Naive thymus-derived CD8-positive, alpha-beta T cell (primary cell): ENCODE data around the gene HMHB1. TPM values are rescaled to one million over a fixed set of nuclear protein-coding genes. Genes with fewer than 3 reads are reported as not detected.
A peak's percentile ranks its signal among the peaks of the same experiment; 100 is the strongest.

Source experiments
- ATAC-seq, 2 donors: fragments of 150-1000 bp; cut with Tn5 transposase in 1 of 2; sonication (Bioruptor Pico), chemical (Tn5 transposase) in 1 of 2; 1 replicate in 1 of 2; 2 replicates in 1 of 2; pipeline ENCODE4 v1.10.0; 2021; ENCODE audit warnings: mild to moderate bottlenecking in 2 of 2, moderate library complexity in 2 of 2
- POLR2A ChIA-PET: fragments of 350-600 bp; sonication (Branson Sonifier 250); formaldehyde crosslinking; loops from one replicate; lab custom pipeline; 2021; ENCODE audit warnings: antibody characterized with exemption; lab: Charles Lee
- DNase-seq, 10 donors: peaks; one replicate each; pipeline versions ENCODE4 v3.0.0 to v3.0.0-alpha.2; 2020 to 2022
- H3K27ac Mint-ChIP-seq, 10 donors: one replicate each; pipeline ENCODE4 v1.8.0; 2020 to 2022; ENCODE audit warnings: mild to moderate bottlenecking in 10 of 10, mixed read lengths in 10 of 10, moderate library complexity in 4 of 10, inconsistent platforms in 1 of 10
- H3K27me3 Mint-ChIP-seq, 5 donors: one replicate each; pipeline ENCODE4 v1.8.0; 2021 to 2022; ENCODE audit warnings: mixed read lengths in 5 of 5
- H3K36me3 Mint-ChIP-seq, 3 donors: one replicate each; pipeline ENCODE4 v1.8.0; 2020 to 2022; ENCODE audit warnings: mixed read lengths in 3 of 3, mild to moderate bottlenecking in 2 of 3, inconsistent platforms in 1 of 3
- H3K4me1 Mint-ChIP-seq, 4 donors: one replicate each; pipeline ENCODE4 v1.8.0; 2021 to 2022; ENCODE audit warnings: mixed read lengths in 4 of 4
- H3K4me3 Mint-ChIP-seq, 10 donors: one replicate each; pipeline ENCODE4 v1.8.0; 2020 to 2022; ENCODE audit warnings: mild to moderate bottlenecking in 10 of 10, mixed read lengths in 10 of 10, moderate library complexity in 6 of 10, inconsistent platforms in 1 of 10
- H3K9me3 Mint-ChIP-seq, 9 donors: one replicate each; pipeline ENCODE4 v1.8.0; 2020 to 2022; ENCODE audit warnings: mixed read lengths in 9 of 9, mild to moderate bottlenecking in 3 of 9, inconsistent platforms in 1 of 9, moderate library complexity in 1 of 9
- polyA plus RNA-seq, 3 donors: library from polyadenylated mRNA; unstranded; fragments of 300-500 nt; fragmentation: Illumina TruSeq; gene quantifications; one replicate each; pipeline ENCODE4 v1.2.3, GENCODE V29; 2021
- total RNA-seq, 8 experiments: library from RNA in 2 of 8; stranded (reverse) in 2 of 8; gene quantifications; one replicate each; pipeline ENCODE4 v1.2.3 and lab custom pipeline; 2021 to 2026

HMHB1 gene
- total and polyA plus RNA-seq, 5 experiments from 2014 or later, result not detected

DNA sequence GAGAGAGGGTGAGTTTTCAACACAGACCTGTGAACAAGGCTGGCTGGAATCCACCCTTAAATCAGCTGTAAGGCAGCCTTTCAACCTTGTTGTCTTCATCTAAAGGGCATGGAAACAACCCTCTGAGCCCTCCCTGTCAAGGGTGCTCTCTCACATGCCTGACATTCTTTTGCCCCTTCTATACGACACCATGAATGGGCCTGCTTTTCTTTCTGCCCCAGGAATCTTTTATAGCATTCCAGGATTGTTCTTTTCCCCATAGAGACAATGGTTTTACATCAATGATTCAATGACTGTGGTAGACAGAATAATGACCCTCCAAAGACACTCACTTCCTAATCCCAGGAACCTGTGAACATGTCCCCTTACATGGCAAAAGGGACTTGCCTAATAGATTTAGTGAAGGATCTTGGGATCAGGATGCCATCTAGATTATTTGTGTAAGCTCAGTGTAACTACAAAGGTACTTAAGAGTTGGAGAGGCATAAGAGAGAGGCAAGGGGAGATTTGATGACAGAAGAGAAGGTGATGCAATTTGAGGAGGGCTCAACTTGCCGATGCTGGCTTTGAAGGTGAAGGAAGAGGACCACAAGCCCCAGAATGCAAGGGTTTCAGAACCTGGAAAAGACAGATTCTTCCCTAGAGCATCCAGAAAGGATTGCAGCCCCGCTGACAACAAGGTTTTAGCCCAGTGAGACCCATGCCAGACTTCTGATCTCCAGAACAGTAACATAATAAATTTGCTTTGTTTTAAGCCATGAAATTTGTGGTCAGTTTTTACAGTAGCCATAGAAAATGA is 29.2 kb upstream of the HMHB1 start:
- no peak overlapping the region for H3K27ac Mint-ChIP-seq
- DNase-seq (no peak), ATAC-seq (no peak)
- peaks cover 0 to 2% (median 0%) of the 10 kb centered on the region in 3 donors for H3K36me3 Mint-ChIP-seq
- H3K9me3 Mint-ChIP-seq, result peaks cover 0 to 12% (median 1%) of the 10 kb centered on the region in 9 donors
- H3K4me3 Mint-ChIP-seq, result no peak overlapping the region
- H3K4me1 Mint-ChIP-seq, result peaks cover 0 to 2% (median 0%) of the 10 kb centered on the region in 4 donors
- peaks cover 0 to 8% (median 0%) of the 10 kb centered on the region in 5 donors for H3K27me3 Mint-ChIP-seq
- POLR2A ChIA-PET, result no interaction called here

DNA sequence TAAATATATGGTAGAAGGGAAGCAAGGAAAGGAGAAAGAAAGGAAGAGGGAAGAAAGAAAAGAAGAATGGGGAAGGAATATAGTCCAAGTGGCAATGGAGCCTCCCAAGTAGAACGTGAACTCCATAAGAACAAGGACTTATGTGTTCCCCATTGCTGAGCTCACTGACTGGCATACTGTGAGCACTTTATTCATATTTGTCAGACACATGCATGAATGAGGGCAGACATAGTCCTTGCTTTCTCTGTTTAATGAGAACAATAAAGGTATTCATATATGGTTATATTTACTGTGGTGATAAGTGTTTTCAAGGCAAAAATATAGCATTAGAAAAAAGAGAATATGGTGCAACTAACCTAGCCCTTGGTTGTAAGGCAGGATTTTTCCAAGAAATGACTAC is 23.6 kb upstream of the HMHB1 start:
- peaks cover 0 to 8% (median 4%) of the 10 kb centered on the region in 5 donors for H3K27me3 Mint-ChIP-seq
- ATAC-seq (no peak), DNase-seq (no peak)
- H3K4me3 Mint-ChIP-seq, result no peak overlapping the region
- peaks cover 0 to 19% (median 9%) of the 10 kb centered on the region in 4 donors for H3K4me1 Mint-ChIP-seq
- H3K36me3 Mint-ChIP-seq, result no peaks in the 10 kb centered on the region
- H3K27ac Mint-ChIP-seq, result no peak overlapping the region
- H3K9me3 Mint-ChIP-seq, result peaks cover 0 to 5% (median 0%) of the 10 kb centered on the region in 9 donors
- POLR2A ChIA-PET, result no interaction called here

DNA sequence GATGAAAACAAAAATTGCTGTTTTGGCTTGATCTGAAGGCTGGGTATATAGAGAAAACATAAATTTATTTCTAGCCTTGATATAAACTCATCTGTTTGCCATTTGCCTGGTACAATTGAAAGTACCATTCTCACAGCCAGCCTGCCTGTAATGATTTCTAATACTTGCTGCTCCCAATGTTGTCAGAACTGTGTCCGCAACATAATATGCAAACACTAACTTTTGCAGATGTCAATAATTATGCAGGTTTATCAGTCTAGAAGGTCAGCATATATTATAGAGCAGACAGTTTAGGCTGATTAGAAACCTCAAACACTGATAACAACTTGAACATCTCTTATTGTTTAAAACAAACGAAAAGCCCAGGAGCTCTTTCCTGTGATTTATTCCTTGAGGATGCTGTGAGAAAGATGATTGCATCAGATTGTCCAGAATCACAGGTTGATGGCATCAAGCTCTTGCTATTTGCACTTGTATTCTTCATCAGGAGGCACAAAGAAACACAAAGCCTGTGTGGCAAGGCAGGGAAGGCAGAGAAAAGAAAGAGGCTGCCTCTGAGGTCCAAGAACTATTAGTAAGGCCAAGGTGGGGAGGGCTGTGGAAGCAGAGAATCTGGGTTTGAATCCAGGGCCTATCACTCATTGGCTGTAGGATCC is 21.4 kb upstream of the HMHB1 start:
- Mint-ChIP-seq H3K36me3 (no peaks in the 10 kb centered on the region), H3K4me1 (peaks cover 0 to 19% (median 9%) of the 10 kb centered on the region in 4 donors), H3K4me3 (no peak overlapping the region), H3K9me3 (peaks cover 0 to 2% (median 0%) of the 10 kb centered on the region in 9 donors), H3K27ac (no peak overlapping the region), H3K27me3 (peaks cover 0 to 8% (median 4%) of the 10 kb centered on the region in 5 donors)
- DNase-seq (no peak), ATAC-seq (no peak)
- POLR2A ChIA-PET, result no interaction called here

DNA sequence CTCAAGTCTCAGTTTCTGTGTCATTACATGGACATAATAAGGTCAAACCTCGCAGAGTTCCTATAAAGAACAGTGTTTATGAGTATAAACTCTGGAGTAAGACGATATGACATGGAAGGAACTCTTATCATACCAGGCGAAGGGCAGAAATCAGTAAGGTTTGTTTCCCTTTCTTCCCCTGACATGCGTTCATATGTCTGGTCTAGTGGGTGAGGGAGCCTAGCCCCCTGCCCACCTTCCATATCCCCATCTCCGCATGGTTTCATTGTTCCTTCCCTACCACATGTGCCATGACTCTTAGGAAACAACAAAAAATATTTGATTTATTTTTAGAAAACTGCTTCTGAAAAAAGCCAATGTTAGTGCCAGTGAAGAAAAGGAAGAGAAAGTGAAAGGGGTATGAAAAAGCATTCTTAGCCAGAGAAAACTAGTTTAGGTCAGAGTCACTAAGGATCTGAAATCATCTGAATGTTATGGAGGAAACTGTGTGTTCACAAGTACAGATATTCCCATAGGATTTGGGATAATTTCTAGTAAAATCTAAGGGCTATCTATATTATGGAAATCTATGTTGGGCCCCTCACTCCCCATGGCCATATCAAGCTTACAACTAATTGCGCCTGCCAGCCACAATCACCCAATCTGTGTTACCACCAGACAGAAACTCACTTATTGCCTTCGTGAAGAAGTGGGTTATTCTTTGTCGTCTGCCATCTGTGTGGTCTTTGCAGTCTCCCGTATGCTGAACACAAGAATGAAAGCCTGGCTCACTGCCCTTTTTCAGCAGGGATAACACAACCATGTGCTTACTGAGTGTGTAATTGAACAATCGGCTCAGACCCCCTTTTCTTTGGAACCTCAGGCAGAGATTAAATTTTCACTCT is 19.9 kb upstream of the HMHB1 start:
- Mint-ChIP-seq H3K9me3 (peaks cover 0 to 2% (median 0%) of the 10 kb centered on the region in 9 donors), H3K4me3 (peak overlapping the region in 8 of 10 donors; percentile 39 to 78 (median 50)), H3K27me3 (peaks cover 0 to 4% (median 0%) of the 10 kb centered on the region in 5 donors), H3K27ac (peak overlapping the region in 5 of 10 donors; percentile 3 to 73 (median 61)), H3K36me3 (no peaks in the 10 kb centered on the region), H3K4me1 (peaks cover 0 to 19% (median 9%) of the 10 kb centered on the region in 4 donors)
- ATAC-seq (no peak), DNase-seq (no peak)
- POLR2A ChIA-PET, result no interaction called here

DNA sequence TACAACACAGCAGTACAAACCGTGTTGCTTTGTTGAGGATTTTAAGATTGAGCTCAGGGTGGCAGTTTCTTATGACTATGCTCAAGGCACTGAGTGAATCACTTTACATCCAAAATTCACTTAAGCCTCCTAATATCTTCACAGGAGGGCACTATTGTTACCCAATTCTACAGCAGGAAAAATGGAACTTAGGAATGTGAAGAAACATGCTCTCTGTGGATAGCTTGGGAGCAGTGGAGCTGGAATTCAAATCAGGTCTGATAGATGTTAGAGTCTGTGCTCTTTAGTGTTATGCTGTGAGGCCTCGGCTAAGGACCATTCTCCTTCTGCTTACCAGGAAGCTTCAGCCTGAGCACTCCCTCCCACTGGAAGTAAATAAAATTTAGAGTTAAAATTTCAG is 18.7 kb upstream of the HMHB1 start:
- H3K9me3 Mint-ChIP-seq, result peaks cover 0 to 2% (median 0%) of the 10 kb centered on the region in 9 donors
- H3K36me3 Mint-ChIP-seq, result no peaks in the 10 kb centered on the region
- H3K27ac Mint-ChIP-seq, result no peak overlapping the region
- POLR2A ChIA-PET, result no interaction called here
- ATAC-seq, result no peak
- no peak overlapping the region for H3K4me3 Mint-ChIP-seq
- H3K27me3 Mint-ChIP-seq, result peaks cover 0 to 4% (median 0%) of the 10 kb centered on the region in 5 donors
- no peak for DNase-seq
- peaks cover 0 to 19% (median 9%) of the 10 kb centered on the region in 4 donors for H3K4me1 Mint-ChIP-seq

DNA sequence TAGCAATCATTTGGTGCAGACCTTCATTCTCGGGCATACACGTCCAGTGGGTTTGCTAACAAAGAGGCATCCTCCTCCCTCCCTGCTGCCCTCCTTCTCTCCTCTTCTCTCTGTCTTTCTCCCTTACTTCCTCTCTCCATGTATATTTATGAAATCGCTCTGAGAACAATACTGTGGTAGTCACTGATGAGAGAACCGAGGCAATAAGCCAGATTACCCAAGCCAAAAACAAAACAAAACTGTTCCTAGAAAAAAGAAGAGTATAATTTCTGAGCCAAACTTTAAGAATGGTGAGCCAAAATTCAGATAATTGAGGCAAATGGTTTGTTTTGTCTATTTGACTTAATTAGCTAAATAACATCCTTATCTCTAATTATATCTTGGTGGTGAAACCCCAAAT is 15.8 kb upstream of the HMHB1 start:
- ATAC-seq, result no peak
- Mint-ChIP-seq H3K27me3 (peaks cover 0 to 5% (median 2%) of the 10 kb centered on the region in 5 donors), H3K36me3 (no peaks in the 10 kb centered on the region), H3K4me3 (no peak overlapping the region), H3K27ac (no peak overlapping the region), H3K4me1 (peaks cover 0 to 37% (median 9%) of the 10 kb centered on the region in 4 donors), H3K9me3 (no peaks in the 10 kb centered on the region)
- no peak for DNase-seq
- POLR2A ChIA-PET, result no interaction called here

DNA sequence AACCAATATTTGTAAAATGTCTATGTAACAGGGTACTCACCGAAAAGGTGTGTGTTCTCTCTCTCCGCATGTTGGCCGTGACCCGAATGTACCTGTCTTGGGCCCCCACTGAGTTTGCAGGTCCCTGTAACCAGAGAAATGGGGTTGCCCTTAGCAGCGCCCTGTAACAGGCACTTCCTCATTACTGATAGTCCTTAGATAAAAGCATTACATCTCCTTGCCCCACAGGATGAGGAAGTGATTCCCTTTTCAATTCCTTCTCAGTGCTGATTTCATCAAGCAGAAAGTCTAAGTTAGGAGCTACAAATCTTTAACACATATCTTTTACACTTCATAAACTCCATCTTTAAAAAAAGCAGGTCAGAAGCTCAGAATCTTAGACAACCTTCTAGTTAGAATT is 15.2 kb upstream of the HMHB1 start:
- ATAC-seq, result no peak
- no peak for DNase-seq
- Mint-ChIP-seq H3K4me3 (no peak overlapping the region), H3K4me1 (peaks cover 0 to 39% (median 8%) of the 10 kb centered on the region in 4 donors), H3K9me3 (no peaks in the 10 kb centered on the region), H3K27ac (no peak overlapping the region), H3K36me3 (no peaks in the 10 kb centered on the region), H3K27me3 (peaks cover 0 to 5% (median 2%) of the 10 kb centered on the region in 5 donors)
- POLR2A ChIA-PET, result no interaction called here

DNA sequence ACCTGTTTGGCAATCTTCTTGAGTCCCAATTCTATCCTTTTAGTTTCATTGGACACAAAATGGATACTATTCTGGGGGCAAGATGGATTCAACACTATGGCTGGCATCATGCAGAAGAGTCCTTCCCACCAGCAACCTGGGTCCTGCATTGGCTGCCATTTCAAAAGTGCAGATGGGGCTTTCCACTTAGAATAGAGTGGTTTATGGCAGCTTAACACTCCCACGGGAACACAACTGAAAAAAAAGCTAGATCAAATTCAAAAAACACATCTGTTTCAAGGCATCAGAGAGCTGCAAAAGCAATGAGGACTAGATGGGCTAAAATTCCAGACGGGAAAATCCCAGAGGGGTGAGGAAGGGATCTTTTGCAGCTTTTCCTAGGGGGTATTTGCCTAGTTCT is 11.2 kb upstream of the HMHB1 start:
- Mint-ChIP-seq H3K9me3 (no peaks in the 10 kb centered on the region), H3K4me3 (no peak overlapping the region), H3K4me1 (peaks cover 0 to 23% (median 0%) of the 10 kb centered on the region in 4 donors), H3K36me3 (no peaks in the 10 kb centered on the region), H3K27ac (no peak overlapping the region), H3K27me3 (peaks cover 0 to 9% (median 2%) of the 10 kb centered on the region in 5 donors)
- no peak for ATAC-seq
- no peak for DNase-seq
- POLR2A ChIA-PET, result no interaction called here

DNA sequence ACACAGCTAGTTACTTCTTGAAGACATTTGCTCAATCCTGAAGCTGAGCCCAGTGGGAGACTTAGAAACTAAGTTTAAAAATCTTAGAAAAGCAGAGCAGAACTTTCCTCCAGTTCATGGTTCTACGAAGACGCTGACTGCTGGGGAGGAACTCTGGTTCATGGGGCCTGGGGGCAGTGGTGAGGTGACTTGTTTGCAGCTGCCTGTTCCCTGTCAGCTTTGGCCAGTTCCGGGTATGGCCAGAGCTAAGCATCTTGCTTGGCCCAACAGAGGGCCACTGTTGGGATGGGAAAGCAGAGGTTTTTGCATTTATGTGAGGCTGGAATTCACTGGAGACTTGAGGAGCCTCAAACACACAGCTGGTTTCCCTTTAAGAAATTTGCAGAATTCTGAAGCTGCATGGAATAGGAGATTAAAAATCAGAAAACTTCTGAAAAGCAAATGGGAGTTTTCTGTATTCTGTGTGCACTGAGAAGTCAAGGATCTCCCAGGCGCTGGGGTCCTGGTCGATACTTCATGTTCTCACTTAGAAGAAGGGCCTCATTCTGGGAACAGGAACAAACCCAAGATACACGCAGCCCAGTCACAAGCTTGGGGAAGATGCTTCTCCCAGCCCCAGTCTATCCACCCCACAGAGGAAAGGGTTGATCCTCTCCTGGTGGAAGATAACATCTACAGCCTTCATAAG is 10.6 kb upstream of the HMHB1 start:
- ATAC-seq (no peak), DNase-seq (no peak)
- peaks cover 0 to 8% (median 2%) of the 10 kb centered on the region in 5 donors for H3K27me3 Mint-ChIP-seq
- H3K4me3 Mint-ChIP-seq, result no peak overlapping the region
- POLR2A ChIA-PET, result no interaction called here
- H3K4me1 Mint-ChIP-seq, result peaks cover 0 to 23% (median 0%) of the 10 kb centered on the region in 4 donors
- H3K9me3 Mint-ChIP-seq, result no peaks in the 10 kb centered on the region
- no peak overlapping the region for H3K27ac Mint-ChIP-seq
- H3K36me3 Mint-ChIP-seq, result no peaks in the 10 kb centered on the region

DNA sequence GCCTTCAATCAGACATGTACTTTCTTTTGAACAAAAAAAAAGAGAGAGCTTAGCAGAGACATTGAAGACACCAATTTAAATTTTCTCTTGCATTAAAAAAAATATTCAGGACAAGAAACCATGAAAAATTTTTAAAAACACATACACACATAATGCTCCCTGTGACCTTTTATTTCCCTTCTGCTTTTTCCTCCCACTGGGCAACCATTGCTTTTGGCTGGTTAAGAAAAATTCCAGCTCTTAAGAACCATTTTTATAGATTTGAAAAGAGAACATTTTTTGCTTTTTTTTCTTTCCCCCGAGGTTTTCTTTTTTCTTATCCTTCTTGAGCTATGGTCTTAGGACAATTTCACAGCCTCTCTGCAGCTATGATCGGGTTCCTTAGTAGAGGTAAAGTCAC is 6.1 kb upstream of the HMHB1 start:
- POLR2A ChIA-PET, result no interaction called here
- ATAC-seq (no peak), DNase-seq (no peak)
- Mint-ChIP-seq H3K4me1 (peaks cover 0 to 6% (median 0%) of the 10 kb centered on the region in 4 donors), H3K27ac (no peak overlapping the region), H3K9me3 (no peaks in the 10 kb centered on the region), H3K4me3 (no peak overlapping the region), H3K27me3 (peaks cover 0 to 7% (median 0%) of the 10 kb centered on the region in 5 donors), H3K36me3 (no peaks in the 10 kb centered on the region)

DNA sequence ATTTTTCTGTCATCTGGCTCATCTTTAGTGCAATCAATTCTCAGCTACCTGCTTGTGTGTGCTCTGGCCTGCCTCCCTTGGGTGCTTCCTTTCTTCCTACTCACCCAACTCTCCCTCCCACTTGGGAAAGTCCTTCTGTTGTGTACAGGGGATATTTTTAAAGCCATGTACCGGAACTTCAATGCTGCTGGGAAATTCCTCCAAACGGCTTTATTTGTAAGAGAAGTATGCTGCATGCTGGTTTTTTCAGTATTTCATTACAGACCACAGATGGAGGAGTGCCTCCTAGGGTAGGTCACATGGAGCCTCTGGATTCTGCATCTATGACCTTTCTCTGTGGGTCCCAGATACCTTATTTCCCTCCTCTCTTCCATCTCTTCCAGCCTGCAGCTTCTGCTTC is 5.4 kb upstream of the HMHB1 start:
- DNase-seq, result no peak
- Mint-ChIP-seq H3K4me1 (peaks cover 0 to 4% (median 3%) of the 10 kb centered on the region in 4 donors), H3K9me3 (no peaks in the 10 kb centered on the region), H3K27ac (no peak overlapping the region), H3K4me3 (no peak overlapping the region), H3K27me3 (peaks cover 0 to 6% (median 0%) of the 10 kb centered on the region in 5 donors), H3K36me3 (no peaks in the 10 kb centered on the region)
- no peak for ATAC-seq
- POLR2A ChIA-PET, result no interaction called here

DNA sequence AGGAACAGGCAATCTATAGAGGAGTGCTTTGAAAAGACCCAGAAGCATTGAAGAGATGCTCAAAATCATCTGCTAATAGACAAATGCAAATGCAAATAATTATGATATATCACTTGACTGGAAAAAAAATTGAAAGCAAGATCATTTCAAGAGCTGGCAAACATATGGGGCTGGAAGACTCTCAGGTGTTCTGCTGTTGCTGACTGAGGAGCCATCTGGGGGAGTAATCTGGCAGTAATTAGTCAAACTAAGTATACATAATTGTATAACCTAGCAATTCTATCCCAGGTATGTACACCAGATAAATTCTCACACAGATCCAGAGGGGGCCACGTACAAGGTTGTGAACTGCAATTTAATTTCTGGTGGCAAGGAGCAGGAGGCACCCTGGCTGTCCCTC is 4.6 kb upstream of the HMHB1 start:
- DNase-seq (no peak), ATAC-seq (no peak)
- no peaks in the 10 kb centered on the region for H3K9me3 Mint-ChIP-seq
- H3K36me3 Mint-ChIP-seq, result no peaks in the 10 kb centered on the region
- no peak overlapping the region for H3K27ac Mint-ChIP-seq
- no peak overlapping the region for H3K4me3 Mint-ChIP-seq
- peaks cover 0 to 13% (median 8%) of the 10 kb centered on the region in 5 donors for H3K27me3 Mint-ChIP-seq
- peaks cover 8 to 12% (median 11%) of the 10 kb centered on the region in 4 donors for H3K4me1 Mint-ChIP-seq
- POLR2A ChIA-PET, result no interaction called here
